CD4-positive, alpha-beta T cell treated with Interleukin-10 for 1 hour (primary cell): ENCODE measurements around the gene TTBK2.
A peak's percentile ranks its signal among the peaks of the same experiment; 100 is the strongest.

Experiments
- DNase-seq: peaks from one replicate; pipeline ENCODE4 v3.0.0-alpha.2; 2020

Gene TTBK2

DNA sequence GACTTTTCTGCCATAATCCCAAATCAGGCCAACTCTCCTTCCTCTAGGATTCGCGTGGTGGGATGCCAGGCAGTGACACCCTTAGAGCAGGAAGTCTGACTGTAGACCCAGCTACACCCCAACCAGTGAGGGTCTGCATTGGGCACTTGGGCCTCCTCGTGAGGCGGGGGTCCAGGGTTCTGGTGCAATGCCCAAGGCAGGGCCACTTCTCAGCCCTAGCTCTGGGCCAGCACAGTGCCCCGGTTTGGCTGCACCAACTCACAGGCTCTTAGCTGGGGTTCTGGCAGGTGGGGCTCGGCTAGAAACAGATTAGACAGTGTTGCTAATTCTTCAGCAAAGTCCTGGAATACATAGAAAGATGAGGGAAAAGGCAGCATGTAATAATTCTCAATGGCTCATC is 196.3 kb downstream of the TTBK2 start:
- no peak for DNase-seq

DNA sequence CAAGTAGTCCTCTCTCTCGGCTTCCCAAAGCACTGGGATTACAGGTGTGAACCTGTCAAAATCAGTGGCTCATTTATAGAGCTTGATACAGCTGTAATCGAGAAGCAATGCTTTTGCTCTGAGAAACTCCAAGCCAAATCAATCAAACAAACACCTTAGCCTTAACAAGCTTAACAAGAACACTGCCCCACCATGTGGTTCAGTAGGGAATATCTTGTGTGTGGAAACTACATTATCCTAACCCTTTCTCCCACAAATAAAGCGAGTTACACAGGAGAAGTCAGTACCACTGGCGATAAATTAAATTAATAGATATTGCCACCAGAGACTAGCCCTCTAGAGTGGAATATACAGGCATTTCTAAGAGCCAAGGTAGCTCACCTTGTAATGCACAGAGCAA is 197.5 kb downstream of the TTBK2 start:
- no peak for DNase-seq

GRCh38 chr15:42721916-42722315 is 198.7 kb downstream of the TTBK2 start:
- DNase-seq, result no peak

DNA sequence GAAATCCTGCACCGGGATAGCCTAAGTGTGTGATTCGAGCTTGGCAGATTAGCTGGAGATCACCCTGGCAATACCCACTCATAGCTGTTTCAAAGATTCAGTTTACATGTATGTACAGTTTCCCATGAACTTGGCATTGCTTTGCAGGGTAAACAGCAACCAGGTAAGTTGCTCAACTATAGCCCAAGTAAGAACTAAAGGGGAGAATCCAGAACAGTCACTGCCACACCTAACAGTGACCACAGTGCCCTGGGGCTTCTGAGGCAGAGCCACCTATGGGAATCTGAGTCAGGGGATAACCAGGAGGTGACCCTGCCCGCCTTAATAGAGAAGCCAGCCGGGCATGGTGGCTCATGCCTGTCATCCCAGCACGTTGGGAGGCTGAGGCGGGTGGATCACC is 199.6 kb downstream of the TTBK2 start:
- DNase-seq, result no peak

- DNase-seq, result no peak
Observed at GRCh38 chr15:42720071-42720470, 200.5 kb downstream of the TTBK2 start.

DNA sequence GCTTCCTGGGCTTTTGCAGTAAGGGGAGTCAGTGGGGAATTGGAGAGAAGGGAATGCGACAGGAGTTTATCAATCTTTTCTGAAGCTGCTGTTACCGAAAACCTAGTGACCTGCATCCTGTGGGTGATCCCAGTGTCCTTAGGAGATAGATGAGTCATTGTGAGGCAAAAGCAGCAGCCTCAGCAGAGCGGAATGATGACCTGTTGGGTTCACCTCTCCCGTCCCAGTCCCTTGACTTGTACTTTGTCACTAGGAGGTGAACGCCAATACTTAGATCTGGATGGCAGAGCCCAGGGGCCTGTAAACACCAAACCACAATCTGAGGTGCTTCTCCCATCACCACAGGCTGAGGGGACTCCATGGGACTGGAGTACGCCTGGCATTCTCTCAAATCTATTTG is 201.5 kb downstream of the TTBK2 start:
- no peak for DNase-seq

DNA sequence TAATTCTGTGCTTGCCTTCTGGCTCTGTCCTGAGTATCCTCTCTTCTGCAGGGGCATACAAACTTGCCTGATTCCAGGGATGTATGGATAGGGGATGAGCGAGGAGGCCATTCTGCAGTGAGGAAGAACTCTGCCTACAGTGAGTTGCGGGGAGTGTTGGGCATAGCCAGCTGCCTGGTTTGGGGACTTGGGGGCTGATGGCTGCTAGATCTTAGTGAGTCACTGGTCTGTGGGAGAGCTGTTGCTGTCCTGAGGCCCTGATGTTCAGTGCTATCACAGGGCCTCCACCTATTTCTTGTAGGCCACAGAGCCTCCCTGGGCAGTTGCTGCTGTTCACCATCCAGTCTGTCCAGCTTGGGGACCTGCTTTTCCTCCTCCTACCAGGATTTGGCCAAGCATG is 204.0 kb downstream of the TTBK2 start:
- DNase-seq, result no peak

DNA sequence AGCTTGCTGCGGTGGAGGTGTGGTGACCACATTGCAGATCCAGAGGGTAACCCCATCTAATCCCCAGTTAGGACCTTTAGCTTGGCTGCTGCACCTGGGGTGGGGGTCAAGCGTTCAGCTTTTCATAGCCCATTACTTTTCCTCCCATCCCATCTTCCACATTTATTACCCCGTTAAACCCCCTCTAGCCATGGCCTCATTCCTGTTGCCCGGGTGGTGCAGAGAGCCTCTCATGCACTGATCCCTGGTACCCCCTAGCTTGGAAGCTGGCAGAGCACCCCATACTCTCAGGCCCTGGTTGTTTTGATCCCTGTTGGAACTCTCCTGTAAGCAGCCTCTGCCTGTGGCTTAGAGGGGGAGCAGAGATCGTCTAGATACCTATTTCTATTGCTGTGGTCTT is 204.5 kb downstream of the TTBK2 start:
- no peak for DNase-seq

- no peak for DNase-seq
Observed at GRCh38 chr15:42712584-42712983, 208.0 kb downstream of the TTBK2 start.

DNA sequence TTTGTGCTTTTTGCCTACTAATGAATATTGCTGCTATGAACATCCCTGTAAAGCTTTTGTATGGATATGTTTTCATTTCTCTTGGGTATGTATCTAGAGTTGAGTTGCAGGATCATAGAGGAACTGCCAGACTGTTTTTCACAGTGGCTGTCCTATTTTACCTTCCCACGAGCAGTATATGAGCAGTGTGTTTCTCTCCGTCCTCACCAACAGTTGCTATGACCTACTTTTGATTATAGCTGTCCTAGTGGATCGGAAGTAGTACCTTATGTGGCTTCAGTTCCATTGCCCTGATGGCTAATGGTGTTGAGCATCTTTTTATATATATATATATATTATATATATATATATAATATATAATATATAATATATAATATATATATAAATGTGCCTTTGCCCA is 208.8 kb downstream of the TTBK2 start:
- no peak for DNase-seq

DNA sequence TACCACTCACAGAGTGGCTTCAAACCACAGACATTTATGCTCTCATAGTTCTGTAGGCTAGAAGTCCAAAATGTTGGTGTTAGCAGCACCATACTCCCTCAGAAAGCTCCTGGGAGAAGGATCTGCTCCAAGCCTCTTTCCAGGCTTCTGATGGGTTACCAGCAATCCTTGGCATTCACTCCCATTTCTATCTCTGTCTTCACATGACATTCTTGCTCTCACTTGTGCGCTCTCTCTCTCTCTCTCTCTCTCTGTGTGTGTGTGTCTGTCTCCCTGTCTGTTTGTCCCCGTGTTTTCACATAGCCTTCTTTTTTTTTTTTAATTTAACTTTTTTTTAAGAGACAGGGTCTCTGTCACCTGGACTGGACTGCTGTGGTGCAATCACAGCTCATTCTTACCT is 209.9 kb downstream of the TTBK2 start:
- DNase-seq, result no peak

GRCh38 chr15:42707873-42708544 is 212.6 kb downstream of the TTBK2 start:
- DNase-seq, result no peak

GRCh38 chr15:42707068-42707467 is 213.5 kb downstream of the TTBK2 start:
- DNase-seq, result no peak

DNA sequence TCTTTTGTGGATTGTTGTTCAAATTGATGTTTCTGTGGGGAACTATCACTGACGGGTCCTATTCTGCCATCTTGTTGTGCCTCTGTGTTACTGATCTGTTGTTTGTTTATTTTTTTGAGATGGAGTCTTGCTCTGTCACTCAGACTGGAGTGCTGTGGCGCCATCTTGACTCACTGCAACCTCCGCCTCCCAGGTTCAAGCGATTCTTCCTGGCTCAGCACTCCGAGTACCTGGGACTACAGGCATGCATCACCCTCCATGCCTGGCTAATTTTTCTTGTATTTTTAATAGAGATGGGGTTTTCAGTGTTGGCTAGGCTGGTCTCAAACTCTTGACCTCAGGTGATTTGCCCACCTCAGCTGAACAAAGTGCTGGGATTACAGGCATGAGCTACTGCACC is 215.2 kb downstream of the TTBK2 start:
- DNase-seq, result no peak

DNA sequence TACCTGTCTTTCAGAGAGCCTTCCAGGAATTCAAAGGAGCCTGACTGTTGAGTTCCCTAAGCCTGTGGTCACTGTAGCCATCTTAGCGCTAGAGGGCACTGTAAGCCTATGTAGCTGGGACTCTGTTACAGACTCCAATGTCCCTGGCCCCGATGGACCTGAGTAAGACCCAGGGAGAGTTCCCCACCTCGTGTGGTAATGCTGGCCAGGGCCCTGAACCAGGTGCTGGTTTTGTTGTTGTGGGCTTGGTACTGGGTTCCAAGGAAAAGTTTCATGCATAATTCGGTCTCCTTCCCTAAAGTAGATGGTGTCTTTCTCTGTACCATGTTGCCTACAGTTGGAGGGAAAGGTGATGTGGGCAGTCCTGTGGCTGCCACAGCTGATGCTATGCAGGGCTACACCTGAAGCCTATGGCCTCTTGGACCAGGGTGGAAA is 216.1 kb downstream of the TTBK2 start:
- peak; percentile 70 for DNase-seq

DNA sequence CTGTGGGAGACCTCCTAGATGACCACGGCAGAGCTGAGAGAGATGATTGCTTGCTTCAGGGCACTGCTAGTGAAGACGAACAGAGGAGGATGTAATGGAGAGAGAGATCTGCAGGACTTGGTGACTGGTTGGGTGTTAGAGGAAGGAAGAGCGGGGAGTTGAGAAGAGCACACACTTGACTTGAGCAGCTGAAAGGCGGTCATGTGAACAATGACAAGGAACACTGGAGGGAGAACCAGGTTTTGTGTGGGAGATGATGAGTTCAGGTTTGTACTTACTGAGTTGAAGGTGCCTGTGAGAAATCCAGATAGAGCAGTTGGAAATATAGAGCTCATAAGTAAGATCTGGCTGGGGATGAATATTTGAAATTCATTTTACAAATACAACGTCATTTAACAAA is 224.0 kb downstream of the TTBK2 start:
- no peak for DNase-seq

- DNase-seq, result no peak
Observed at GRCh38 chr15:42695527-42696071, 225.0 kb downstream of the TTBK2 start.

- no peak for DNase-seq
Observed at GRCh38 chr15:42694398-42694797, 226.2 kb downstream of the TTBK2 start.

- no peak for DNase-seq
Observed at GRCh38 chr15:42693942-42694341, 226.6 kb downstream of the TTBK2 start.

GRCh38 chr15:42693496-42693895 is 227.1 kb downstream of the TTBK2 start:
- no peak for DNase-seq

- DNase-seq, result no peak
Observed at GRCh38 chr15:42692997-42693396, 227.6 kb downstream of the TTBK2 start.

DNA sequence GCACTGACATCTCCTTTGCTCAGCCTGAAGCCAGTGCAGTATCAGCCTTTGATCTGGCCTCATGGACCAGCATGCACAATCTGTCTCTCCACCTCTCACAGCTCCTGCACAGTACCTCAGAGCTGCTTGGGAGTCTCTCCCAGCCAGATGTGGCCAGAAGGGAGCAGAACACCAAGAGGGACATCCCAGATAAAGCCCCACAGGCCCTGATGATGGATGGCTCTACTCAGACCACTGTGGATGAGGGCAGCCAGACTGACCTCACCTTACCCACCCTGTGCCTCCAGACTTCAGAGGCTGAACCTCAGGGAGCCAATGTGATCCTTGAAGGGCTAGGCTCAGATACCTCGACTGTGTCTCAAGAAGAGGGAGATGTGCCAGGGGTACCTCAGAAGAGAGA is 228.0 kb downstream of the TTBK2 start:
- DNase-seq, result no peak

DNA sequence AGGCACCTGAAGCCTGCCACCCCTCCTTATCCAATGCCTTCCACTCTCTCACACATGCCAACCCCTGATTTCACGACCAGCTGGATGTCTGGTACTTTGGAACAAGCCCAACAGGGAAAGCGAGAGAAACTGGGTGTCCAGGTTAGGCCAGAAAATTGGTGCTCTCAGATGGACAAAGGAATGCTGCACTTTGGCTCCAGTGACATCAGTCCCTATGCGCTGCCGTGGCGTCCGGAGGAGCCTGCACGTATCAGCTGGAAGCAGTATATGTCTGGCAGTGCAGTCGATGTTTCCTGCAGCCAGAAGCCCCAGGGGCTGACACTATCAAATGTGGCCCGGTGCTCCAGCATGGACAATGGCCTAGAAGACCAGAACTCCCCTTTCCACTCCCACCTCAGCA is 228.8 kb downstream of the TTBK2 start:
- no peak for DNase-seq

- DNase-seq, result no peak
Observed at GRCh38 chr15:42691308-42691707, 229.3 kb downstream of the TTBK2 start.
